SJCRH30 (cell line): Measurements from ENCODE around the gene LRRC30. TPM values are rescaled to one million over a fixed set of nuclear protein-coding genes. Genes with fewer than 3 reads are reported as not detected.
A peak's percentile ranks its signal among the peaks of the same experiment; 100 is the strongest.

ENCODE experiments used
- DNase-seq, 2 experiments: peaks; one replicate each; pipeline ENCODE4 v3.0.0-alpha.2; 2015 to 2020
- H3K27ac ChIP-seq: fragments of 250-450 bp; sonication (Bioruptor Pico); 2 replicates; pipeline ENCODE4 v1.5.1; 2020; ENCODE audit warnings: mild to moderate bottlenecking, moderate library complexity
- H3K27me3 ChIP-seq: fragments of 250-450 bp; sonication (Bioruptor Pico); 2 replicates; pipeline ENCODE4 v1.5.1; 2020; ENCODE audit warnings: mild to moderate bottlenecking, moderate library complexity
- H3K36me3 ChIP-seq: fragments of 250-450 bp; sonication (Bioruptor Pico); 2 replicates; pipeline ENCODE4 v1.5.1; 2020; ENCODE audit warnings: mild to moderate bottlenecking, moderate library complexity
- H3K4me1 ChIP-seq: fragments of 250-450 bp; sonication (Bioruptor Pico); 2 replicates; pipeline ENCODE4 v1.5.1; 2020; ENCODE audit warnings: mild to moderate bottlenecking, moderate library complexity
- H3K4me3 ChIP-seq: fragments of 250-450 bp; sonication (Bioruptor Pico); 2 replicates; pipeline ENCODE4 v1.5.1; 2020; ENCODE audit warnings: mild to moderate bottlenecking, moderate library complexity
- H3K9me3 ChIP-seq: fragments of 250-450 bp; sonication (Bioruptor Pico); replicated peaks from 2 replicates; pipeline ENCODE4 v1.5.1; 2020; ENCODE audit warnings: mild to moderate bottlenecking, moderate library complexity
- total RNA-seq: library from RNA; depleted of rRNA; stranded (reverse); fragments of >200 nt; shearing (Covaris generic); gene quantifications from 2 replicates; pipeline ENCODE4 v1.2.3, GENCODE V29; 2014

Gene LRRC30
- total RNA-seq, 1 experiment from 2014 or later: not detected

- no peaks in the 10 kb centered on the region for H3K9me3 ChIP-seq
- no peak overlapping the region for H3K4me3 ChIP-seq
- H3K27me3 ChIP-seq: no peaks in the 10 kb centered on the region
- DNase-seq: no peak
- H3K36me3 ChIP-seq: no peaks in the 10 kb centered on the region
- no peak overlapping the region for H3K27ac ChIP-seq
- H3K4me1 ChIP-seq: no peaks in the 10 kb centered on the region
These were observed 6.7 kb upstream of the LRRC30 start for GRCh38 chr18:7224198-7224597.

DNA sequence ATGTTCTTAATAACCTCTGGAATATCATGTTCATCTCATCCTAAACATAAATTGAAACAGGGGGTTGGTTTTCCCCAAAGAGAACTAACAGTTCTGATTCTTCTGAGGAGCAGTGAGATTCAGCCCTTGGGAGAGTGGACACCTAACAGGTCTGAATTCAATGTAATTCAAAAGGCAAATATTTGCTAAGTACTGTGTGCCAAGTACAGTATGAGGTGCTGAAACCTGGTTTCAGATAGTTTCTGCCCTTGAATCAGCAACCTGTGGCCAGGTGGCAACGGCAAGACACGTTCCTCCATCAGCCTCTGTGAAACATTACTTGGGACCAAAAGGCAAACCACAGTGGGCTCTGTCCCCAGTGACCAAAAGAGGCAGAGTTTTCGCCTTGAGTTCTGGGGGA lies 1.3 kb downstream of the LRRC30 start:
- Histone ChIP-seq H3K27ac (no peak overlapping the region), H3K36me3 (no peaks in the 10 kb centered on the region), H3K27me3 (no peaks in the 10 kb centered on the region), H3K4me1 (peaks cover 15% of the 10 kb centered on the region; the same call in 1 of the 2 replicates), H3K4me3 (no peak overlapping the region), H3K9me3 (no peaks in the 10 kb centered on the region)
- no peak for DNase-seq

GRCh38 chr18:7233134-7233810 lies 2.4 kb downstream of the LRRC30 start:
- Histone ChIP-seq H3K27me3 (no peaks in the 10 kb centered on the region), H3K36me3 (no peaks in the 10 kb centered on the region), H3K9me3 (no peaks in the 10 kb centered on the region), H3K27ac (no peak overlapping the region), H3K4me3 (no peak overlapping the region), H3K4me1 (peaks cover 15% of the 10 kb centered on the region; the same call in 1 of the 2 replicates)
- peak in 1 of 2 experiments; percentile 51 for DNase-seq

DNA sequence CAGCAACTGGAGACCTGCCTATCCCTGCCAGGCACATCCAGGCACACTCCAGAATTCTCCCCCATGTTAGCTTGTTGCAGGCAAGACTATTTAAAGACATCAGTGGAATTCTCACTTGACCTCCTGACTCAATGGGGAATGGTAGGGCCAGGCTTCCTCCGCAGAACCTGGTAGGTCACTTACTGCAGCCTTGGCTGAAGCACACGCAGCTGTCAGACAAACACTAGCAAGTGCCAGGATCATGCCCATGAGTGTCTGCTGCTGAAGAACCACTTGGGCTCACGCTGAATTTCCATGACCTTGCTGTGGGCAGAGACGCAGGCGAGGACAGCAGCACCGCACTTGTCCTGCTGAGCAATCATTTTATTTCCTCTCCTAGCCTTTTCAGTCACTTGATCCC lies 3.2 kb downstream of the LRRC30 start:
- DNase-seq: peak in 1 of 2 experiments; percentile 1
- no peak overlapping the region for H3K27ac ChIP-seq
- H3K9me3 ChIP-seq: no peaks in the 10 kb centered on the region
- H3K36me3 ChIP-seq: no peaks in the 10 kb centered on the region
- no peaks in the 10 kb centered on the region for H3K27me3 ChIP-seq
- no peak overlapping the region for H3K4me3 ChIP-seq
- peaks cover 15% of the 10 kb centered on the region; the same call in 1 of the 2 replicates for H3K4me1 ChIP-seq

GRCh38 chr18:7234956-7235355 lies 4.1 kb downstream of the LRRC30 start:
- no peaks in the 10 kb centered on the region for H3K36me3 ChIP-seq
- DNase-seq: no peak
- H3K27ac ChIP-seq: no peak overlapping the region
- H3K9me3 ChIP-seq: no peaks in the 10 kb centered on the region
- H3K4me3 ChIP-seq: no peak overlapping the region
- H3K4me1 ChIP-seq: peaks cover 15% of the 10 kb centered on the region; the same call in 1 of the 2 replicates
- no peaks in the 10 kb centered on the region for H3K27me3 ChIP-seq

DNA sequence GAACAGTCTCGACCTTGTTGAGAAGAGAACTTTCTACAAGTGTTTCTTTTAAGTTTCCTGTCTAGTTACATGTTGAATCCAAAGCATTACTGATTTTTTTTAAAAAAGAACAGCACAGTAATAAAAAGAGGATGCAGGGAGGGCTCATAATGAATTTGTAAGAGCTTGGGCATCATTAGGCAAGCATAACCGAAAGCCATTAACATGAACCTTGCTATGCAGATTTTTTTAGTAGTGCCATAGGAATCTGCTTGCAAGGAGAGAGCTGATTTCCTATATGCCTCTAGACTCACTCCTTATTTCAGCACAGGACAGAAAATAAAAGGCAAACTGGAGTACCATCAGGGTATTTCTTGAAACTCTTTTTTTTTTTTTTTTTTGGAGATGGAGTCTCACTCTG lies 5.2 kb downstream of the LRRC30 start:
- Histone ChIP-seq H3K27ac (no peak overlapping the region), H3K4me3 (no peak overlapping the region)
- no peak for DNase-seq

GRCh38 chr18:7236933-7237332 lies 6.0 kb downstream of the LRRC30 start:
- Histone ChIP-seq H3K9me3 (no peaks in the 10 kb centered on the region), H3K27ac (no peak overlapping the region), H3K36me3 (no peaks in the 10 kb centered on the region), H3K4me3 (no peak overlapping the region), H3K27me3 (no peaks in the 10 kb centered on the region), H3K4me1 (peaks cover 8% of the 10 kb centered on the region; the same call in 1 of the 2 replicates)
- DNase-seq: no peak

More for the DNA sequence above, 5.2 kb downstream of the LRRC30 start:
- Histone ChIP-seq H3K36me3 (no peaks in the 10 kb centered on the region), H3K4me1 (peaks cover 8% of the 10 kb centered on the region; the same call in 1 of the 2 replicates), H3K27me3 (no peaks in the 10 kb centered on the region), H3K9me3 (no peaks in the 10 kb centered on the region)

GRCh38 chr18:7237673-7238272 lies 6.9 kb downstream of the LRRC30 start:
- no peak for DNase-seq
- Histone ChIP-seq H3K36me3 (no peaks in the 10 kb centered on the region), H3K27ac (no peak overlapping the region), H3K27me3 (no peaks in the 10 kb centered on the region), H3K4me3 (no peak overlapping the region), H3K9me3 (no peaks in the 10 kb centered on the region), H3K4me1 (peaks cover 8% of the 10 kb centered on the region; the same call in 1 of the 2 replicates)

GRCh38 chr18:7242926-7243325 lies 12.0 kb downstream of the LRRC30 start:
- no peaks in the 10 kb centered on the region for H3K9me3 ChIP-seq
- no peaks in the 10 kb centered on the region for H3K4me1 ChIP-seq
- no peak overlapping the region for H3K4me3 ChIP-seq
- no peaks in the 10 kb centered on the region for H3K36me3 ChIP-seq
- no peak overlapping the region for H3K27ac ChIP-seq
- no peaks in the 10 kb centered on the region for H3K27me3 ChIP-seq
- DNase-seq: no peak

GRCh38 chr18:7248877-7249276 lies 18.0 kb downstream of the LRRC30 start:
- Histone ChIP-seq H3K27me3 (no peaks in the 10 kb centered on the region), H3K36me3 (no peaks in the 10 kb centered on the region), H3K9me3 (no peaks in the 10 kb centered on the region), H3K4me1 (no peaks in the 10 kb centered on the region), H3K4me3 (no peak overlapping the region), H3K27ac (no peak overlapping the region)
- DNase-seq: no peak

DNA sequence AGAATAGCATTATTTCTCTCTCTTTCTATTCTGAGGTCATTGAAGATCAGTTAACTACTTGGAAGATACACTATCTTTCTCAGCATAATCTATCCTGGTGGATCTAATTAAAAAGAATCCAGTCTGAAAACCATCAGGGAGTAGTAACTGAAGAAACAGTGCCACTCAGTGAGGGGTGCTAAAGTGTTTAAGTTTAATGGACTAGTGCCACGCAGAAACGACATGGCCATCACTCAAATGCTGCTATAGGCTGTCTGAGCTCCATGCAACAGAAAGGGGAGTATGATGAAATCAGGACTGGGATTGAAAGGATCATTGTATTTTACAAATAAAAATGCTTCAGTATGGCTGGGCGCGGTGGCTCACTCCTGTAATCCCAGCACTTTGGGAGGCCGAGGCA lies 23.3 kb downstream of the LRRC30 start:
- no peak for DNase-seq
- no peaks in the 10 kb centered on the region for H3K36me3 ChIP-seq
- H3K27me3 ChIP-seq: no peaks in the 10 kb centered on the region

DNA sequence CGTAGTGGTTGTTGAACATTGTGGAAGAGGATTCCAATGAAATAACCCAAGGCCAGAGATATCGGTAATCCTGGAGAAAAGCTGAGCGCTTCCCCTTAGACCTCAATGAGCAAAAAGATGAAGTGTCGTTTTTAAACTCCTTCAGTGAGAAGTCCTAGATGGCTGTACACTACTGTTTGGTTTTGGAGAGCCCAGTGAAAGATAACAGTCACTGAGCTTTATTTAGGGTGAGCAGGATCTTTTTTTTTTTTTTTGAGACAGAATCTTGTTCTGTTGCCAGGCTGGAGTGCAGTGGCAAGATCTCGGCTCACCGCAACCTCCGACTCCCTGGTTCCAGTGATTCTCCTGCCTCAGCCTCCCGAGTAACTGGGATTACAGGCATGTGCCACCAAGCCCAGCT lies 24.2 kb downstream of the LRRC30 start:
- Histone ChIP-seq H3K4me3 (no peak overlapping the region), H3K27me3 (no peaks in the 10 kb centered on the region), H3K4me1 (no peaks in the 10 kb centered on the region), H3K9me3 (no peaks in the 10 kb centered on the region), H3K27ac (no peak overlapping the region), H3K36me3 (no peaks in the 10 kb centered on the region)
- no peak for DNase-seq

More for the DNA sequence above, 23.3 kb downstream of the LRRC30 start:
- Histone ChIP-seq H3K4me1 (no peaks in the 10 kb centered on the region), H3K9me3 (no peaks in the 10 kb centered on the region), H3K27ac (no peak overlapping the region), H3K4me3 (no peak overlapping the region)

GRCh38 chr18:7255643-7256042 lies 24.8 kb downstream of the LRRC30 start:
- Histone ChIP-seq H3K36me3 (no peaks in the 10 kb centered on the region), H3K27ac (no peak overlapping the region), H3K9me3 (no peaks in the 10 kb centered on the region), H3K4me1 (no peaks in the 10 kb centered on the region), H3K4me3 (no peak overlapping the region), H3K27me3 (no peaks in the 10 kb centered on the region)
- no peak for DNase-seq

- no peak for DNase-seq
- H3K4me3 ChIP-seq: no peak overlapping the region
- H3K27ac ChIP-seq: no peak overlapping the region
- H3K27me3 ChIP-seq: no peaks in the 10 kb centered on the region
- H3K36me3 ChIP-seq: no peaks in the 10 kb centered on the region
- H3K9me3 ChIP-seq: no peaks in the 10 kb centered on the region
- H3K4me1 ChIP-seq: no peaks in the 10 kb centered on the region
These were observed 25.9 kb downstream of the LRRC30 start for GRCh38 chr18:7256618-7257425.

GRCh38 chr18:7257426-7257740 lies 26.5 kb downstream of the LRRC30 start:
- Histone ChIP-seq H3K36me3 (no peaks in the 10 kb centered on the region), H3K4me3 (no peak overlapping the region), H3K4me1 (no peaks in the 10 kb centered on the region), H3K27me3 (no peaks in the 10 kb centered on the region), H3K9me3 (no peaks in the 10 kb centered on the region), H3K27ac (no peak overlapping the region)
- DNase-seq: no peak
